ENCODE measurements around the gene GART. TPM values are rescaled to one million over a fixed set of nuclear protein-coding genes. Genes with fewer than 3 reads are reported as not detected.

The GART gene
- total and polyA plus RNA-seq, 8 donors: 57.7 to 84.1 (median 79.2) TPM

DNA sequence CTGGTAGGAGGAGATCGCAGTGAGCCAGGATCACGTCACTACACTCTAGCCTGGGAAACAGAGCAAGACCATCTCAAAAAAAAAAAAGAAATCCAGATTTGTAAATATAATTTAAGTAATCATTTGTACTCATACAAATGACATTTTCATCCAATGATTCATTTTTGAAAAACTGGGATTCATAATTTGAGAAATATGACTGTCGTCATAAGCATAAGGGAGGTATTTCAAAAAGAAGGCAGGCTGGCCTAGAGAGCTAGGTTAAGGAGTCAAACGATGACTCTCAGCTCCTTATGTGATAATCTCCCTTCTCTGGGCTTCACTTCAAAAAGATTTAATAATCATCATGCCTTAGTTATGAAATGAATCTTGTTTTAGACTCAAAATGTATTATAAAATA, 2.3 kb downstream of the GART start:
- intact Hi-C loops (cut with DNase I): no loop called here
- peaks cover 0 to 43% of the 10 kb centered on the region in 2 donors for H3K36me3 ChIP-seq
- no peak overlapping the region for H3K4me3 ChIP-seq
- no peak overlapping the region for H3K27ac ChIP-seq
- H3K27me3 ChIP-seq: no peaks in the 10 kb centered on the region
- DNase-seq (no peak), ATAC-seq (no peak)
- TF ChIP-seq, protein P1, sequence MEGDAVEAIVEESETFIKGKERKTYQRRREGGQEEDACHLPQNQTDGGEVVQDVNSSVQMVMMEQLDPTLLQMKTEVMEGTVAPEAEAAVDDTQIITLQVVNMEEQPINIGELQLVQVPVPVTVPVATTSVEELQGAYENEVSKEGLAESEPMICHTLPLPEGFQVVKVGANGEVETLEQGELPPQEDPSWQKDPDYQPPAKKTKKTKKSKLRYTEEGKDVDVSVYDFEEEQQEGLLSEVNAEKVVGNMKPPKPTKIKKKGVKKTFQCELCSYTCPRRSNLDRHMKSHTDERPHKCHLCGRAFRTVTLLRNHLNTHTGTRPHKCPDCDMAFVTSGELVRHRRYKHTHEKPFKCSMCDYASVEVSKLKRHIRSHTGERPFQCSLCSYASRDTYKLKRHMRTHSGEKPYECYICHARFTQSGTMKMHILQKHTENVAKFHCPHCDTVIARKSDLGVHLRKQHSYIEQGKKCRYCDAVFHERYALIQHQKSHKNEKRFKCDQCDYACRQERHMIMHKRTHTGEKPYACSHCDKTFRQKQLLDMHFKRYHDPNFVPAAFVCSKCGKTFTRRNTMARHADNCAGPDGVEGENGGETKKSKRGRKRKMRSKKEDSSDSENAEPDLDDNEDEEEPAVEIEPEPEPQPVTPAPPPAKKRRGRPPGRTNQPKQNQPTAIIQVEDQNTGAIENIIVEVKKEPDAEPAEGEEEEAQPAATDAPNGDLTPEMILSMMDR (IDR thresholded peaks at IDR 0.05): no peak
- H3K4me1 ChIP-seq: peaks cover under 1 to 17% of the 10 kb centered on the region in 2 donors
- H3K9me3 ChIP-seq: no peaks in the 10 kb centered on the region

DNA sequence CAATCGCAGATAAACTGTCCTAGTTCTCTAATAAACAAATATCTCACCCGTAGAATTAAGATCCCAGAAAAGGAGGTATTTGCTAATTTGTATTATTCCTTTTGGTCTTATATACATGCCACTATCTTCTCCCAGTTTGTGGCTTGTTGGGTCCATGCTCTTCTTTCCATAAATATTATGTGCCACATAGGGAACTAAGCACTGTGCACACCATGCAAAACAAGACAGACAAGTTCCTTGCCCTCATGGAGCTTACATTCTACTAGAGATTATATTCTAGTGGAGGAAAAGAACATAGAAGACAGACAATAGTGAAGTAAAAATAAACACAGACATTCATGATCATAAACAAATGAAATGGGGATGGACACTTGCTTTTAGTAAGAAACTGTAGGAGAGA, 4.7 kb downstream of the GART start:
- Histone ChIP-seq H3K27me3 (no peaks in the 10 kb centered on the region), H3K9me3 (no peaks in the 10 kb centered on the region), H3K27ac (no peak overlapping the region), H3K4me3 (no peak overlapping the region), H3K4me1 (peaks cover 0 to 13% of the 10 kb centered on the region in 2 donors), H3K36me3 (peaks cover 0 to 67% of the 10 kb centered on the region in 2 donors)
- intact Hi-C loops (cut with DNase I): no loop called here
- no peak for DNase-seq
- ATAC-seq: no peak
- TF ChIP-seq, protein P1 (IDR thresholded peaks at IDR 0.05): no peak

DNA sequence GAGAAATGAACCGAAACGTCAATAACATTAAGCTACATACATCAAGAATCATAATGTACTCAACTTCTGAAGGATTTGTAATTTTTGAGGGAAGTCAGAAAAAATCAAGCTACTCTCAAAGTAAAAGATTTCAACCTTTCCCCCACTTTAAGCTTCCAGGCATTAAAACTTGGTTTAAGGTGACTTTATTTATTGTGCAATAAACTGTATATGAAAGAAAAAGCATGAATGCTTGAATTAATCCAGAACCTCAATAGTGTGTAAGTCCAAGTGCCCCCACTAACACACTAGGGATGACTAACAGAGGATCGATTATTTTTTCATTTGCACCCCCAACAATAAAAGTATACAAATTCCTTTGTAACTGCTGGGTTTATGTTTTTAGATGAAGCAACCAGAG, 10.9 kb downstream of the GART start:
- Histone ChIP-seq H3K9me3 (no peaks in the 10 kb centered on the region), H3K4me3 (no peak overlapping the region), H3K4me1 (peaks cover 0 to 3% of the 10 kb centered on the region in 2 donors), H3K27ac (no peak overlapping the region), H3K27me3 (no peaks in the 10 kb centered on the region), H3K36me3 (peaks cover 0 to 92% of the 10 kb centered on the region in 2 donors)
- DNase-seq: no peak
- TF ChIP-seq, protein P1 (IDR thresholded peaks at IDR 0.05): no peak
- no peak for ATAC-seq
- intact Hi-C loops (cut with DNase I): no loop called here

DNA sequence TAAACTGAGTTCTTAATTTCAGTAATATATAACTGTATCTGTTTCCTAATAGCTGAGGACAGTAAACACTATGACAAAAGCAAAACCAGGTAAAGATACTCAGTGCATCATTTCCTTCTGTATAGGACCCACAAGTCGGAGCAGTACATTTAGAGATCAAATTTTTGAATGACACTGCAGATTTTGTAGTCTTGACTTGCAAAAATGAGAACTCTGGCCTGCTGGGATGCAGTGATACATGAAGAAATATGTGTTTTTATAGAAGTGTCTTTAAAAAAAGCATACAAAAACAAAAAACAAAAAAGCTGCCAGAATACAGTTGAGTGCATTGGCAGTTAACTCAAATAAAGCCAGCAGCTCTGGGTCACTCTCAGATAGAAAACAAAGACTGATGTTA, 19.0 kb downstream of the GART start:
- Histone ChIP-seq H3K9me3 (no peaks in the 10 kb centered on the region), H3K36me3 (peaks cover 0 to 84% of the 10 kb centered on the region in 2 donors), H3K27me3 (no peaks in the 10 kb centered on the region), H3K4me1 (no peaks in the 10 kb centered on the region), H3K4me3 (no peak overlapping the region), H3K27ac (no peak overlapping the region)
- no peak for ATAC-seq
- TF ChIP-seq, protein P1 (IDR thresholded peaks at IDR 0.05): no peak
- no peak for DNase-seq
- intact Hi-C loops (cut with DNase I): no loop called here

DNA sequence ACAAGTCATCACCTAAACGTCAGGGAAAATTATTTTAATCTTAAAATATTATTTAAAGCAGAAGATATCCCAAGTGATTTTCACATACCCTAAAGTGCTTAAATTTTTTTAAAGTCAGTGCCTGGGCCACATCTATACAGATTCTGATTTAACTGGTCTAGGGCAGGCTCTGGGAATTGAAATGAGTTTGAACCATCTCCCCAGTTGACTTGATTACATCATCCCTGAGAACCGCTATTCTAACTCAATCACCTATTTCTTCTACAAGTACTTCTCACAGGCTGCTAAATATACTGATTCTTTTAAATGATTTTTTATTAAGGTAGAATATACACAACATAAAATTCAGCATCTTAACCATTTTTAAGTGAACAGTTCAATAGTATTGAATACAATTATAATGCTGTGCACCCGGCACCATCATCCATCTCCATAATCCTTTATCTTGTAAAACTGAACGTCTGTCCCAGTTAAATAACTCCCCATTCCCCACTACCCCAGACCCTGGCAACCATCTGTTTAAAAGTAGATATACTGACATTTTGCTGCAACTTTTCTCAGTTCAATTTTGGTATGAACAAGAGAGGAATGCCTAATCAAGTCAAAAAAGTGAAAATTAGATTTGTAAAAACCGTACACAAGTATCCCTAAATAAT, 19.5 kb downstream of the GART start:
- no peak overlapping the region for H3K27ac ChIP-seq
- intact Hi-C loops (cut with DNase I): no loop called here
- no peak for ATAC-seq
- DNase-seq: no peak
- H3K4me1 ChIP-seq: no peaks in the 10 kb centered on the region
- H3K36me3 ChIP-seq: peaks cover 0 to 84% of the 10 kb centered on the region in 2 donors
- TF ChIP-seq, protein P1 (IDR thresholded peaks at IDR 0.05): no peak
- no peak overlapping the region for H3K4me3 ChIP-seq
- no peaks in the 10 kb centered on the region for H3K9me3 ChIP-seq
- no peaks in the 10 kb centered on the region for H3K27me3 ChIP-seq
